GM18498 (cell line): Measurements from ENCODE around the gene RAD54L2.
"Not testable (repeated sequence)": the region's sequence is repeated elsewhere in the genome, so short reads cannot be mapped to it uniquely, and the experiment has no call there.

ENCODE experiments used
- ATAC-seq: cut with Tn5 transposase; IDR thresholded peaks from one replicate; pipeline ENCODE4 v1.9.1; 2021; ENCODE audit warnings: mild to moderate bottlenecking, moderate library complexity; ENCODE audit not compliant: unreplicated experiment

The RAD54L2 gene

GRCh38 chr3:51542596-51542995, 4.1 kb downstream of the RAD54L2 start:
- ATAC-seq, result not testable (repeated sequence)

GRCh38 chr3:51544011-51544775, 5.7 kb downstream of the RAD54L2 start:
- no peak for ATAC-seq

GRCh38 chr3:51547274-51547673, 8.8 kb downstream of the RAD54L2 start:
- no peak for ATAC-seq

- ATAC-seq, result no peak
Observed at GRCh38 chr3:51549311-51549710, 10.8 kb downstream of the RAD54L2 start.

- ATAC-seq, result no peak
Observed at GRCh38 chr3:51550080-51550819, 11.7 kb downstream of the RAD54L2 start.

DNA sequence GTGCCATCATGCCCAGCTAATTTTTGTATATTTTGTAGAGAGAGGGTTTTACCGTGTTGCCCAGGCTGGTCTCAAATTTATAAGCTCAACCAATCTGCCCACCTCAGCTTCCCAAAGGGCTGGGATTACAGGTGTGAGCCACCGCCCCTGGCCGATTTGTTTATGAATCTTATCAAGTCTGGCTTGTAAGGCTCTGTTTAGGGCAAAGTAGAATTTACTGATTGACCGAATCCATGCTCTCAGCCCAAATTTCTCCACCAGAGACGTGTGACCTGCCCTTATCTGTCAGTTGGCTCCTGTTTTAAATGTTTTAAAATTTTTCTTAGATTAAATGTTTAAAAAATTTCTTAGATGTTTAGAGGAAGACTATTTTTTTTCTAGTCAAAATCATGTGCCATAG, 19.5 kb downstream of the RAD54L2 start:
- no peak for ATAC-seq

DNA sequence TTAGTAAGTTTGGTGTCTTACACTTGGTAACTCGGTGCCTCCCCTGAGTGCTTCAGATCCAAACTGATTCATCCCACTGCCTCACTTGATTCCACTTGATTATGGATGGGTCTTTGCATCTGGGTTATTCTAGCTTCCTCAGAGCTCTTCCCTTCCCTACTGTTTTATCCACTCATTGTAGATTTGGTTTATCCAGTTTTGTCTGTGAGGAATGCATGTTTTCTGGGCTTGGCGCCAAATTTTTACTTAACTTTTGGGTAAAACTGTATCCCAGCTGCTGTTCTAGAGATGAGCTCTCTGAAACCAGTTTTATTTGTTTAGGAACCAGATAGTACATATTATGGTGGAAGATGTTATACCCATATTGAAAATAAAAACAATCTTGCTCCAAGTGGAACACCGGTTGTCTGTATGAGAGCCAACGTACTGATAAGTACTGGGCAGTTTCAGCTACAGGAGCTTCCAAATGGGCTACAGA, 20.9 kb downstream of the RAD54L2 start:
- no peak for ATAC-seq

DNA sequence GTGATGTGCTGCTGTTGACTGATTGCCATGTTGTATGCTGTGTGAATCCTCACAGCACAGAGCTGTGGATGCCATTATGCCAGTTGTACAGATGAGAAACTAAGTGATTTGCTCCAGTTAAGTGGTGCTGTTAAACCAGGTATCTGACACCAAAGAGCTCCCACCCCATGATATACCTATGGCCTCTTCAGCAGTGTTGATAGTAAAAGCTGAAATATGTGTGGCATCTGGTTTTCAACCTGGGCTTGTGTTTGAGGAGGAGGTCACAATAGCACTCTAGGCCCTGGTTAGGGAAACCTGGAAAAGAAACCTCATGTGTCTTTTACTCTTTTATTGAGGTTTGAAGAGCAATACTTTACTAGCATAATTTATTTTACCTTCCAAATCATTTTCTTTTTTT, 21.4 kb downstream of the RAD54L2 start:
- ATAC-seq, result no peak

DNA sequence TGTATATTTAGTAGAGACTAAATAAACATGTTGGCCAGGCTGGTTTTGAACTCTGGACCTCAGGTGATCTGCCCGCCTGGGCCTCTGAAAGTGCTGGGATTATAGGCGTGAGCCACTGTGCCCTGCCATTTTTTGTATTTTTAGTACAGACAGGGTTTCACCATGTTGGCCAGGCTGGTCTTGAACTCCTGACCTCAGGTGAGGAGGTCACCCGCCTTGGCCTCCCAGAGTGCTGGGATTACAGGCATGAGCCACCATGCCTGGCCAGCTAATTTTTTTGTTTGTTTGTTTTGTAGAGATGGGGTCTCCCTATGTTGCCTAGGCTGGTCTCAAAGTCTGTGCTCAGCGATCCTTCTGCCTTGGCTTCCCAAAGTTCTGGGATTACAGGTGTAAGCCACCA, 23.9 kb downstream of the RAD54L2 start:
- ATAC-seq, result not testable (repeated sequence)

DNA sequence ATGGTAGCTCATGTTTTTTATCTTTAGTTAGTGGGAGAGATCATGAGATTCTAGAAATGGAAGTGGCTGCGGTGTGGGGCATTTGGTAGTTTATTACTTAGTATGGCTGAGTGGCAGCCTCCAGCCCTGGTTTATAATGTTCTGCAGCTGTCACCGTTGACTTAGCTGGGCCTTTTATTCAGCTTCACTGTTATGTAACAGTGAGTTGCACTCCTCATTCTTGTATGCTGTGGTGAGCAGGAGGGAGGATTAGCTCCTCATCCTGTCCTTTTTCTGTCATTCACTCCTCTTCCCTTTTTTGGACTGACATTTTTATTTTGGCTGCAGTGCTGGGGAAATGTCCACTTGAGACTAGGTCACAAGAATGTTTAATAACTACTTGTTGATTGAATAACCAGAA, 29.5 kb downstream of the RAD54L2 start:
- no peak for ATAC-seq

GRCh38 chr3:51568996-51569395, 30.5 kb downstream of the RAD54L2 start:
- no peak for ATAC-seq

DNA sequence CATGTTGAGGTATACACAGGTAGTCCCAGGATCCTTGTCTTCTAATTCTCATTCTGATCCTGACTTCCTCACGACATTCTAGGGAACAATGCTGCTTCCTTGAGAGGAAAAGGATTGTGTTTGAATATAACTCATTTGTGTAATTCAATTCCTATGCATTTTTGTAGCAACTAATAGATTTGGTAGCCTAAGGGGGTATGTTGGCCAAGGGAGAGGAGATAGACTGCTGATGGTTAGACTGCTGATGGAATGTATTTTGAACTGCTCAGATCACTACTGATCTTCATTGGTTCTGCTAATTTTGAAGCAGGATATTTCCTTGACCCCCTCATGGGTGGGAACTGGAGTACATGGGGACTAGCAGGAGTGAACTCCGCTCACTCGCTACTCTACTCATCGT, 39.7 kb downstream of the RAD54L2 start:
- ATAC-seq, result no peak

DNA sequence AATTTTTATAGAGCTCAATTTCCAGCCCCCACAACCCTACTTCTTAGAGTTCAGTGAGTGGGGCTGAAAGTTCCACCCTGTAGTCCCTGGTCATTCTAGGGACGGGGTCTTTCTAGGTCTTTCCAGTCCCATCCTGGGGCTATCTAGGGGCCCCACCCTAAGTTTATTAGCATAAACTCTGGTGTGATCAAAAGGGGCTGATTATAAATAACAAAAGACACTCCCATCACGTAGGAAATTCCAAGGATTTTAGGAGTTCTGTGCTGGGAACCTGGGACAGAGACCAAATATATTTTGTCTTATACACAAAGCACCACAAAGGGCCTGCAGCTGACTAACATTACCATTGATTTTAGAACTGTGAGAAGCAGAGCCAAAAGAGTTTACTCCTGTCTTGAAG, 41.9 kb downstream of the RAD54L2 start:
- no peak for ATAC-seq

GRCh38 chr3:51581524-51581923, 43.0 kb downstream of the RAD54L2 start:
- ATAC-seq, result no peak

- no peak for ATAC-seq
Observed at GRCh38 chr3:51585197-51585596, 46.7 kb downstream of the RAD54L2 start.

GRCh38 chr3:51585871-51586270, 47.4 kb downstream of the RAD54L2 start:
- ATAC-seq, result no peak
